HUDEP-2 (cell line): ENCODE results near the gene NOL4L.
"Not testable (repeated sequence)": the region's sequence is repeated elsewhere in the genome, so short reads cannot be mapped to it uniquely, and the experiment has no call there.

ENCODE experiments used
- DNase-seq, 76 experiments: peaks; one replicate each; lab custom pipeline; 2025; ENCODE audit not compliant: unreplicated experiment in 76 of 76; lab: John Stamatoyannopoulos, UW

NOL4L gene

DNA sequence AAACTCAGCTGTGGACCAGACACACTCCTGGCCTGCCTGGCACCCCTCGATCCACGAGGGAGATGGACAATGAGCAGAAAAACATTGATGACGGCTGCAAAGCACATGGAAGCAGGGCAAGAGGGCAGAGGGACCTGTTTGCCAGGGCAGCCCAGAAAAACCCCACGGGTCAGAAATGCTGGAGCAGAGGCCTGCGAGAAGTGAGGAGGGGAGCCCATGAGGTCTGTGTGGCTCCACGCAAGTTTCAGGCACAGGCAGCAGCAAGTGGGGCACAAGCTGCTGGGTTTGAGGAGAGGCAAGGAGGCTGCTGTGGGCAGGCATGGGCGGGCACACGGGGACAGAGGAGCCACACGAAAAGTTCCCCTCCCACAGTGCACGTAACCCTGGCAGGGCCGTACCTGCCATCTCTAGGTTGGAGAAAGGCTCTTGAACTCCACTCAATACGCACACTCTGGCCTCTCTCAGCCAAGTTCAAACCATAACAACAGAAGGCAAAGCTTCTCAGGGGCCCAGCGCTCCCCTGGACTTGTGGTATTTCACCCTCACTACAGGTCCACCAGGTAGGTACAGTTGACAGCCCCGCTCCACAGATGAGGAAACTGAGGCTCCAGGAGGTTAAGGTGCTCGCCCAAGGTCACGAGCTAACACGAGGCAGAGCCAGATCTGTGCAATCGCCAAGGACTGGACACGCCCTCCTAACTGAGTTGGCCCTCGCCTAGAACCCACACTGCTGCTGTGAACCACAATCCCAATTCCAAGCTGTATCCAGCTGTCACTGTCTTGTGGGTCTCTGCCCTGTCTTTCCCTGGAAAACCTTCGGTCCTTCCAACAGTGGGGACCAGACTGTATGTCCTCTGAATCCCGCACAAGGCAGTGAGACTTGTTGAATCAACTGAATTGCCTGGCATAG, 108.2 kb downstream of the NOL4L start:
- no peak for DNase-seq

DNA sequence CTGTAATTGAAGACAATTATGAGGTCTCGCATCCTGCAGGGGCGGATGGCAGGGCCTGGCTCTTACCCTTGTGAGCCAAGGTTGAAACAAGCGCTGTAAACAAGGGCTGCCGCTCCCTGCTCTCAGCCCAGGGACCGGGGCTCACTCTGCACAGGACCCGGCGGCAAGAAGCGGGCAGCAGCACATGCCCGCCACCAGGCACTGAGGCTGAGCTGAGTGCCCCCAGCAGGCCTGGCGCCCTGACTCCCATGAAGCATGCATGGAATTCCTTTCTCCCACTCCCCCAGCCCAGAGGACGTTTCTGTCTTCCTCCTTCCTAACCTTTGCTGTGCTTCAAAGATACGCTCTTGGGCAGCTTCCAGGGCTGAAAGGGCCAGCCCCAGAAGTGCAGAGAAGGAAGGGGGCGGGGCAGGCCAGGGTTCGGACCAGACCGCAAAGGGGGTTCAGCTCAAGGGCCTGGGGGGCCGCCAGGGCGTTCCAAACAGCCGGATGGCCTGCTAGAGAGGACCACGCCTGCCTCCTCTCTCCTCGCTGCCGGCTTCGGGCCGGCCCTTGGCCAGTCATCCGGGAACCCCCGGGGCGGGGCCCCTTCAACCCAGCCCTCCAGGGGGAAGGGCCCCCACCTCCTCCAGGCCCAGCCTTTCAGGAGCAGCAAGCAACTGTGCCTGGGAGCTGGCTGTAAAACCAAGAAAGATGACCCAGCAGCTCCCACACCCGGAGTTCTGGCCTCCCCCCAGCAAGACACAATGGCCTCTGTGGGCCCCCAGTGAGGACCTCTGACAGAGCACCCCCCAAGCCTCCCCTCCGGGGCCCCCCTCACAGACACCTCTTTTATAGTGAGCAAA, 109.9 kb downstream of the NOL4L start:
- DNase-seq, result peak in 74 of 76 experiments; percentile 18 to 92 (median 72)

DNA sequence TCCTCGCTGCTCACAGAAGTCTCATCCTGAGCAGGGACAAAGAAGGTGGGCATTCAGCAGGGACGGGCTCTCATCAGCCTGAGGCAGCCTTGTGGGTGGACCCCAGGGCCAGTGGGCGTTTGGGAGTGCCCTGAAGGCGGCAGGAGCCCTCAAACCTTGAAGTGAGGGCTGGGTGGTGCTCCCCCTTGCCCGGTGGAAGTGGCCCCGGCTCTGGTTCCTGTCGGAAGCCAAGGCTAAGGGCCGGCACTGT, 110.5 kb downstream of the NOL4L start:
- no peak for DNase-seq

DNA sequence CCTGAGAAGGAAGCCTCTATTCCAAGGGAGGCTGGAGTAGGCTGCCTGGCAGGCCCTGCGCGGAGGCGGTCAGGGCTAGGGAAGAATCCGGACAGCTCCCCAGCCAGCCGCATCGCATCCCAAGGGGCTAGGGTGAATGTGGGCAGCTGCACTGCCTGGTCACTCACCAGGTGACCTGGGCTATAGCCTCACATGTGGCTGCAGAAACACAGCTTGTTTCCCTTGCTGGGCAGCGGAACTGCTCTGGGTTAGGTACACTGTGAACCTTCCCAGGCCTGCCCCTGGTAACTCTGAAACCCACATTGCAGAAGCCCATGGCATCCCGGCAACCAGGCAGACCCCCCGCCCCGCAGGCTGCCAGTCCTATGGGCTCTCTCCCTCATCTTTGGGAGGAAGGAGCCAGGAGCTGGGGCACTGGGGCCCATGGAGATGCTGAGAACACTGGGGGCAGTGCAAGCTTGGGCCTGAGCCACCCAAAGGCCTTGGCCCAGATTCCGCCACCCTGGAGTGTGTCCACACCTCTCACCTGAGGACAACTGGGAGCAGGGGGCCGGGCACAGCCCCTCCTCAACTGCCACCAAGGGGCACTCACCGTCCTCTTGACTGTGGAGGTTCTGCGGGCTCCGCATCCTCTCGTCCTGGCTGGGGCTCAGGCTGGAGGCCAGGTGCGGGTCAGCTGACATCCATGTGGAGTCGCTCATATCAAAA, 111.0 kb downstream of the NOL4L start:
- DNase-seq, result no peak

DNA sequence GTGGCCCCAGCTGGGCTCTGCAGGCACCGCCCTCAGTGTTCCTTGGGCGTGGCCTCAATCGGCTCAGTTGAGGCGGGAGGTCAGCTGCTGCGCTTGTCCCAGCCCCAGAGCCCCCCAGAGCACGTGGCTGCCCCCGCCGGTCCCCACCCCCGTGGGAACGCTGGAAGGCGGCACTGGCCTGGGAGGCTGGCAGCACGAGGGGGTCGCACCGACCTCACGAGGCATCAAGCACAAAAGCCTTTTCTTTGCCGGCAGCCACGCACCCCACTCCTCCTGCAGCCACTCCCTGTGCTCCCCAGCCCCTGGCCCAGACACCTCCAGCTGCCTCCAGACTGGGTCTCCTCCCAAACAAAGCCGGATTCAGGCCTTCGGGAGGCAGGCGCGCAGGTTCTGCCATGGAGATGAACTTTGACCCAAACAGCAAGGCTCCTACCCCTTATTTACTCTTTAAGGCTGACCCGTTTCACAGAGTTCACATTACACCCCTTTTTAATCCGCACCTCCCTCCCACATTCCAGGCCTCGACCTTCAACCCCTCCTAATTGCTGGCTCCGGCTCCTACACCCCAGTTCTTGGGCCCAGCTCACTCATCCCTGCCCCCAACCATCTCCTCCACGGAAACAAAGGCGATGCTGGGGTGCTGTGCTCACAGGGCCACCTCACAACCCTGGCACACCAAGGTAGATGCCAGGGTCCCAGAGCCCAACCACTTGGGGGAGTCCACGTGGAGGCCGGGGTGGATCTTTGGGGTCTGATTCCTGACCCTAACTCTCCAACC, 111.7 kb downstream of the NOL4L start:
- no peak for DNase-seq

DNA sequence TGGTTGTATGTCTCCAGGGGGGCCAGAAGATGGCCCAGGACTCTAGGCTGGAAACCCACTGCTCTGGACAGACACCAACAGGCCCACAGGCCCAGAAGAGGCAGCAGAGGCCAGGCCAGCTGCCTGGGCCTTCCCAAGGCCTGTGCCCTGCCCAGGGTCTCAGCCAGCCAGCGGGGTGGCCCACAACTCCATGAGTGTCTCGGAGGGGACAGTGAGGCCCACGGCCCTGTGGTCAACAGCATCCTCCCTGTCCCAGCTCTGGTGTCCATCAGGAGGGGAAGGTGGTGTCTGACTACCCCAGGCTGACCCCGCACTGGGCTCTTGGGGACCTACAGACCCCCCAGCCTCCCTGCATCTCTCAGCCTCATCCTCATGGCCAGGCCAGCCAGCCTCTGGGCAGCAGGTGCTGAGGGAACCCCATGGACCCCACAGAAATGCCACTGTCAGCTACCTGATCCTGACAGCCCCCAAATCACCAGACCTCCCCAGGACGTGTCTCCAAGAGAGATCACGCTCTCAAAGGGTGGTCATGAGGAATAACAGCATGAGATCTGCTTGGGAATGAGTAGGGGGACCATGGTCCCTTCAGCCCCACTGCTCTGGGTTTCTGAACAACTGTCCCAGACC, 112.4 kb downstream of the NOL4L start:
- no peak for DNase-seq

DNA sequence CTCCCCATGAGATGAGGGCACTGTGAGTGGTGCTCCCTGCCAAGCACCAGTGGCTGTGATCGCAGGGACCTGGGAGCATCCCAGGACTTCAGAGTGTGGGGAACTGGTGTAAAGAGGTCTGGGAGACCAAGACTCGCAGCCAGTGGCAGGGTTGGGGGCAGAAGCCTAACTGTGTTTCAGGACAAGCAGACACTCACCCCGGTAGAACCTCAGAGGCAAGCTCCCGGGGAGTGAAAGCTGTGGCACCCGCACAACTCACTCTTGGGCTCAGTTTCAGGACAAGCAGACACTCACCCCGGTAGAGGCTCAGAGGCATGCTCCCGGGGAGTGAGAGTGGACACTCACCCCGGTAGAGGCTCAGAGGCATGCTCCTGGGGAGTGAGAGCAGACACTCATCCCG, 114.2 kb downstream of the NOL4L start:
- no peak for DNase-seq

DNA sequence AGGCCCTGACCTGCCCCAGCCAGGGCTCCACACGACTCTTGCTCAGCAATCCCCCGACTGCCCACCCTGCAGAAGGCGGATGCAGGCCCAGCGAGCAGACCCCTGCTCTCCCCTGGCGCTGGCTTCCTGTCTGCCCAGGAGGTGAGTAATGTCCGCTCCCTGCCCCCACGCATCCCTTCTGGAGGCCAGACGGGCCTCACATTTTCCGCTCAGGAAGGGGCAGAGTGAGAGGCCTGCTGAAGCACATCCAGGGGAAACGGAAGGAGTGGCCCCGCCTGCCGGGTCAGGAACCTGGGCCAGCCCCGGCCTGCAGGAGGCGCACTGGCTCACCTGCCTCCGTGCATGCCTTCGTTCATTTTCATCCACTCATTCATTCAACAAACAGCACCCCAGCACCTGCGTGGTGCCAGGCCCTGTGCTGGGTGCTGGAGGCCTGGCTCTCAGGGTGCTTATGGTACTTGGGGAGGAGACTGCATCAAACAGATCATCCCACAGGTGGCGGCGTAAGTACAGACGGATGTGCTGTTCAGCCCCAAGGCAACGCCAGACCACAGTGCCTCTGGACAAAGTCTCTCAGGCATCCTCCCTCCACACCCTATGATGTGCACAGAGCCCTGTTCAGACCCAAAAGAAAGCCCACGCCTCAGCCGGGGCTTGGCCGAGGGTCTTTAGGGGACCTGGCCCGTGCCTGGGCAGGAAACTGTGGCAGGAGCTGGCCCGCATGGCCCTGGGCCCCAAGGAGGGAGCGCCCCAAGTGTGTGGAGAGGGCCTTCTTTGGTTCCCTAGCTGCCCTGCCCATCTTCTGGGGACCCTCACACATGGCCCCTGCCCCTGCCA, 114.9 kb downstream of the NOL4L start:
- DNase-seq, result peak in 41 of 76 experiments; percentile 8 to 65 (median 22)

DNA sequence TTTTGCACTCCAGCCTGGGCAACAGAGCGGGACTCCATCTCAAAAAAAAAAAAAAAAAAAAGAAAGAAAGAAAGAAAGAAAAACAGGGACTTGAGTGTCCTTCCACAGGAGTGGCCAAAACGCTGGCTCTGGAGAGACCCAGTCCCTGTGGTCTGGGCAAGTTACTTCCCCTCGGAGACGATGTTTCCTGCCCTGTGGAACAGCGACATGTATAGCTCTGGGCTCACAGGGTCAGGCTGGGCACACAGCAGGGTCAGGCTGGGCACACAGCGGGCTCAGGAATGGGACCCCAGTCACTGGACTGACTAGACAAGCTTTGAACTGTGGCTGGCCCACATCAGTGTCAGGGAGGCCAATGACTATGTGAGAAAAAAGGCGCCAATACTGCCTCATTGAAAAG, 116.3 kb downstream of the NOL4L start:
- no peak for DNase-seq

DNA sequence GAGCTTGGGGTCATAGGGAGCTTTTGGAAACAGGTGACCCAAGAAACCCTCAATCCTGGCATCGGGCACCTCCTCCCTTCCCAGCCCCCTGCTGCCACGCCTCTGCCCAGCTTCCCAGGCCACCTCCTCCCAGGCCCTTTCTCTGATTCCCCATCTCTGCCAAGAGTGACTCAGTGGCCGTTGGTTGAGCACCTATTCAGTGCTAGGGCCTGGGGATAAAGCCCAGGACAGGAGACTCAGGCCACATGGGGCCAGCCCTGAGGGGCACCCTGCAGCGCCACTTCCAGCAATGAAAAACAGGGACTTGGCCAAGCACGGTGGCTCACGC, 116.9 kb downstream of the NOL4L start:
- DNase-seq, result no peak

DNA sequence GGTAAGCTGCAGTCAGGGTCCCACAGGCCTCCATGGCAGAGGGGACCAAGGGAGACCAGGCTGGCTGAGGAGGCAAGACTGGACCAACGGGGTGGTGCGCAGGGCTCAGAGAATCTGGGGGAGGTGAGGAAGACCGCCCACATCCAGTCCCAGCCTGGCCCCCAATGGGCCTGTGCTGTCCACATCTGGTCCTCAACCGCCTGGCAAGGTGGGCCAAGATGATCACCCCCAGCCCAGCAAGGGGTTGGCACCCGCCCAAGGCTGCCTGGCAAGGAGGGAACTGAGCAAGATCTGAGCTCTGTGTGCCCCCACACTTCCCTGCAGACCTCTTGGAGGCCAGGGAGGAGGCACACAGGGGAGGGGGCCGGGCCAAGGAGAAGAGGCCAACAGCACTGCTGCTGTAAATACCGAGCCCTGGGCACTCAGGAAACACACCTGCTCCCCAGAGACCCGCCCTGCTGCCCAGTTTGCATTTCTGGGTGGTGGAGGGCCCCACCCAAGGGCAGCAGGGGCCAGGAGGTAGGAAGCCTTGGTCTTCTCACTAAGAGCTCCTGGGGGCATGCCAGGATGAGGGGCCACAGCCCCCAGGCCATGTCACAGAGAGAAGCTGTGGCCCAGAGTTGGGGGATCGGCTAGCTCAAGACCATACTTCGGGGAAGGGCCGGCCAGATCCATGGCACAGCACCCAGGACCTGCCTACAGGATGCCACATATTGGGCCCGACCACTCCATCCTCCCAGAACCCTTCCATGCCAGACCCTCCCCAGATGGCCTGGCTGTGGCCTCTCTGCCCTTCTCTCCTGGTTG, 117.4 kb downstream of the NOL4L start:
- no peak for DNase-seq

DNA sequence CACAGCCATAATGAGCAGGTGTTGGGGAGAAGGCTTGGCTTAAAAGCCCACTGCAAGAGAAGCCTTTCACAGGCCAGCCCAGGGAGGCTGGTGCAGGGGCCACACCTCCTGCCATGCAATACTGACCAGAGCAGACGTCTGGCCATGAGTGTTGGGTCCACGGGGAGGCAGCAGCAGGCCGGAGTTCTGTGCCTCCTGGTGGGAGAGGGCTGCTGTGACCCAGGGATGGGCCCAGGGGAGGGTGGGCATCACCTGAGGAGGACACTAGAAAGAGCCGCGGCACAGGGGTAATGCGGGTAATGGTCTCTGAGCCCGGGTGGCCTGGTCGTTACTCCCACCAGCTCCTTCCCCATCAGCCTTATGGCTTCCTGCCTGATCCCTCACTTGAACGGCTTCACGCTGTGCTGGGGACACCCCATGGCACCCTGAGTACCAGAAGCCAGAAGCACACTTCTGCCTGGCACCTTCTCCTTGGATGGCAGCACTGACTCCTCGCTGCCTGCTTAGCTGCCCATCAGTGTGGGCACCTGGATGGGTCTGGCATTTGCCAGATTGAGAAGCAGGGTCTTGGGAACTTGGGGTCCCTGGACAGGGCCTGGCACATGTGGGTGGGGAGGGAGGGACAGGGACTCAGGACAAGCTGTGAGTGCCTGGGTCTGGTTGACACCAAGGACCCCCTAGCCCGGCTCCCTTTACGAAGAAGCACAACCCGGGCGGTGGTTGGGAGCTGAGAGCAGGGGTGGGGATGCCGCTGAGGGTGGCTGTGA, 118.2 kb downstream of the NOL4L start:
- no peak for DNase-seq

DNA sequence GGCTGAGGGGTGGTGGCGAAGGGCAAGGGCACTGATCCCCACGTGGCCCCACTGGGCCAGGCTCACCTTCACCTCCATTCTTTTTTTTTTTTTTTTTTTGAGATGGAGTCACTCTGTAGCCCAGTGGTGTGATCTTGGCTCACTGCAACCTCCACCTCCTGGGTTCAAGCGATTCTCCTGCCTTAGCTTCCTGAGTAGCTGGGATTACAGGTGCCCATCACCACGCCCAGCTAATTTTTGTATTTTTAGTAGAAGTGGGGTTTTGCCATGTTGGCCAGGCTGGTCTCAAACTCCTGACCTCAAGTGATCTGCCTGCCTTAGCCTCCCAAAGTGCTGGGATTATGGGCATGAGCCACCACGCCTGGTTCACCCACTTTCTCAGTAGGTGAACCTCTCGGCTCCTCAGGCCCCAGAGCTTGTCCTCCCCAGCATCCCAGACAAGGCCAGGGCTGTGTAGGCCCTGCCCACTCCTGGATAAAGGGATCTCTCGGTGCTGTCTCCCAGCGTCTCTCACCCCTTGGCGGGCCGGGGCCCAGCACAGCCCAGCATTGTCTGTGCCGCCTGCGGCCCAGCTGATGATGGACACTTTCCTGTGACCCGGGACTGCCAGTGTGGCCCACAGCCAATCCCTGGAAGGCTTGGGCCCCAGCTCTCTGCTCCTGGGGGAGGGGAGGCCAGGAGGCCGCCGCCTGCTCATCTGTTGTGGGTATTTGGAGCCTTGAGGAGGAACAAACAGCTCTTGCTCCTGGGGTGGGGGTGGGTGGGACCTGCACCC, 119.0 kb downstream of the NOL4L start:
- DNase-seq, result not testable (repeated sequence)

DNA sequence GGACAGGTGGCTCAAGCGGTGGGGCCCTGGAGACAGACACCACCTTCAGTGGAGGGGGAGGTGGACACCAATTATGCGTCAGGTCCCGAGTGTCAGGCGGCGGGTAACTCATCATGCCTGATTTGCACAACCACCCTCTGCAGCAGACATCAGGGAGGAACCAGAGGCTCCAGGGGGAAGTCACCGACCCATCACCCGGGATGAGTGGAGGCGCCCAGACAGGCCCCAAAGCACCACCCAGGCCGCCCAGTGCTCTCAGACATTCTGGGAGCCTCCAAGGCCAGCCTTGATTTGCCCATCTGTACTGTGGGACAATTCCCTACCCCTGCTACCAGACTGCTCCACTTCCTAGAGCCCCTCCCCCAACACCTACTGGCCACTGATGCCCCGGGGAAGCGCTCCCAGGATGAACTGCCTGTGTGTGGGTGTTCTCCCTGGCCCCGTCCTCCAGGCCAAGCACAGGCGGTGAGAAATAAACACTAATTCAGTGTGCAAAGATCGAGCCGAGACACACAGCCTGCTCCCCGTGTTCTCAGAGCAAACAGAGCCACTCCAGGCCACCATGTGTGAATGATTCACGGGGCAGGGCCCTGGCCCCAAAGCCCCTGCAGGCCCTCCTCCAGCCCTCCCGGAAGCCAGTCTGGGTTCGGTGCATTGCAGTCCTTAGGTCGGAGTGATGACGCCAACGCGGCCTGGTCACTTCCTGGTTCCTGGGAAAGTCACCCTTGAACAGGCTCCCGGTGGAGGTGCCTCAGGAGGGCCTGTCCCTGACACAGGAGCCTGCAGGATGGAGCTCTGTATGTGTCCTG, 119.8 kb downstream of the NOL4L start:
- no peak for DNase-seq

DNA sequence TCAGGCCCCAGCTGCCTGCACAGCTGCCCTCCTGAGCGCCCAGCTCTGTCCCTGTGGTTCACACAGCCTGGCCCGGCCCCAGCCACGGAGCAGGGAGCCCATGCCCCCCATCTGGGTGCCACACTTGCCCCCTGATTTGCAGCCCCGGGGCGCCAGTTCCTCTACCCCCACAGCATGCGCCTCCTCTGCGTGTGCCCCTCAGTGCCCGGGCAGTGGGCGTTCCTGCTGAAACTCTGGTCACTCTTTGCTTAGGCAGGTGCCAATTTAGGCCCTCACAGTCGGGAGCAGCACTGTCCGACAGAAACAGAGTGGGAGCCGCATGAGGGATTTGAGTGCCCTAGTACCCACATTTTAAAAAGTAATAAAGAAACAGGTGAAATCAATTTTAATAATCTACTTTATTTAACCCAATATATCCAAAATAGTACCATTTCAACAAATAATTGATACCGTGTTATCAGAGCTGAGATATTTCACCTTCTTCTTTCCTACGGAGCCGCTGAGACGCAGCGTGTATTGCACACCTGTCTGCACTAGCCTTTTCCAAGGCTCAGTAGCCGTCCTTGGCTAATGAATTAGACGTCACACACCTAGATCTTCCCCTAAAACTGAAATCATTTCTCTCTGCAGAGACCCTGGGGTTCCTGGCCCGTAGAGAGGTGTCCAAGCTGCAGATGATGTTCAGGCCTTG, 120.6 kb downstream of the NOL4L start:
- DNase-seq, result no peak
